Spinal cord (tissue), 10 donors: ENCODE data around the gene MACROD2. TPM values are rescaled to one million over a fixed set of nuclear protein-coding genes. Genes with fewer than 3 reads are reported as not detected.

Experiments
- DNase-seq, 6 donors: peaks; one replicate each; pipeline versions ENCODE4 v3.0.0 to v3.0.0-alpha.2; 2013 to 2015; ENCODE audit warnings: low spot score in 6 of 6, low read depth in 4 of 6
- H3K27ac ChIP-seq: one replicate; pipeline ENCODE4 v1.5.1; 2013; ENCODE audit warnings: low read depth, low read length, control low read depth
- H3K27me3 ChIP-seq: one replicate; pipeline ENCODE4 v1.6.1; 2013; ENCODE audit warnings: low read length; ENCODE audit not compliant: control insufficient read depth, insufficient read depth
- H3K36me3 ChIP-seq: one replicate; pipeline ENCODE4 v1.6.1; 2013; ENCODE audit warnings: low read length; ENCODE audit not compliant: control insufficient read depth, insufficient read depth
- H3K4me1 ChIP-seq: one replicate; pipeline ENCODE4 v1.6.1; 2013; ENCODE audit warnings: low read length; ENCODE audit not compliant: control insufficient read depth, insufficient read depth
- H3K4me3 ChIP-seq: one replicate; pipeline ENCODE4 v1.5.1; 2013; ENCODE audit warnings: low read depth, low read length, control low read depth
- H3K9me3 ChIP-seq: one replicate; pipeline ENCODE4 v1.6.1; 2013; ENCODE audit warnings: low read length; ENCODE audit not compliant: control insufficient read depth, insufficient read depth
- WGBS: methylation state at CpG from one replicate; pipeline ENCODE4 v1.1.5; 2013; ENCODE audit warnings: missing lambda C conversion rate; ENCODE audit not compliant: insufficient coverage; 5-methylcytosine and 5-hydroxymethylcytosine counted together
- polyA plus RNA-seq, 2 donors: library from polyadenylated mRNA; unstranded; fragments of 120-200 nt; gene quantifications; one replicate each; pipeline ENCODE4 v1.2.1, GENCODE V29; 2013; ENCODE audit not compliant: insufficient read length in 2 of 2
- total RNA-seq, 2 donors: library from RNA; depleted of rRNA in 1 of 2; stranded (reverse); fragments of 120-200 nt in 1 of 2; fragments of >200 nt in 1 of 2; gene quantifications; one replicate each; pipeline versions ENCODE4 v1.2.3 to v1.2.4, GENCODE V29; 2013 to 2014
- donor health status: healthy.

Gene MACROD2
- total and polyA plus RNA-seq, 4 donors = 16.2 to 34.0 (median 23.6) TPM

DNA sequence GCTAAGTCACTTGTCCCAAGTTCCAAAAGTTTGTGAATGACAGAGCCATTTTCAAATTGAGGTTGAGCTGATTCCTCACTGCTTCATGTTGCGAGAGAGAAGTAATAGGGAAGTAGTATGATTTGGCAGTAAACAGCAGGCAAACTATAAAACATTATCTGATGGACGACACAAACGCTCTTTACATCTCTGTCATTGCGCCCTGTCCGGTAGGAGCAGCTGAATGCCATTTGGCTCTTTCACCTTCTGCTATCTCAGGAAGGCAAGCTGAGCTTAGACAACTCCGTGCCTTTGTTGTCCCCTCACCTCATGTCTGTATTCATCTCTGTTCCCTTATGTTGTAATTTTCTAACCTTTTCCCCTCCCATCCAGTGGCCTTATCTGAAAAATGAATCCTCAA is 782.8 kb downstream of the MACROD2 start:
- no peaks in the 10 kb centered on the region for H3K4me1 ChIP-seq
- H3K9me3 ChIP-seq = no peaks in the 10 kb centered on the region
- H3K27ac ChIP-seq = no peak overlapping the region
- no peak for DNase-seq
- H3K4me3 ChIP-seq = no peak overlapping the region
- no peaks in the 10 kb centered on the region for H3K36me3 ChIP-seq
- no peaks in the 10 kb centered on the region for H3K27me3 ChIP-seq
- 98% methylated on average over 6 of the region's 6 CpGs for WGBS

DNA sequence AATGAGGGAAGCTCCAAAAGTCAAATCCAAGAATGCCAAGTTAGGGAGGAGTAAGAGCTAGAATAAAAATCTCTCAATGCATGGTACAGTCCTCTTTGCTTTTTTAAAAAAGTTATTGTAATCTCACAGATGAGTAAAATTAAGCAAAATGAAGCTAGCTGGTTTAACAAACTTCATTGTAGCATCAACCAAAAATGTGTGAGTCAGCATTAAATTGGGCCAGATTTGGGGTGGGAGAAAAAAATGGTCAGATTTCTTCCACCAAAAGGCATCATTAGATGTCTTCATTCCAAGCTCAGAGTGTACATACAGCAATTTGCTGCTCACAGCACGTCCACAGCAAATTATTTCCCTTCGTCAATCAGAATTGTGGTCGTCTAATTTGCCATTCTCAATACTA is 783.6 kb downstream of the MACROD2 start:
- Histone ChIP-seq H3K4me1 (no peaks in the 10 kb centered on the region), H3K27me3 (no peaks in the 10 kb centered on the region), H3K36me3 (no peaks in the 10 kb centered on the region), H3K9me3 (no peaks in the 10 kb centered on the region), H3K27ac (no peak overlapping the region), H3K4me3 (no peak overlapping the region)
- WGBS = 85% methylated on average over 3 of the region's 3 CpGs
- no peak for DNase-seq

DNA sequence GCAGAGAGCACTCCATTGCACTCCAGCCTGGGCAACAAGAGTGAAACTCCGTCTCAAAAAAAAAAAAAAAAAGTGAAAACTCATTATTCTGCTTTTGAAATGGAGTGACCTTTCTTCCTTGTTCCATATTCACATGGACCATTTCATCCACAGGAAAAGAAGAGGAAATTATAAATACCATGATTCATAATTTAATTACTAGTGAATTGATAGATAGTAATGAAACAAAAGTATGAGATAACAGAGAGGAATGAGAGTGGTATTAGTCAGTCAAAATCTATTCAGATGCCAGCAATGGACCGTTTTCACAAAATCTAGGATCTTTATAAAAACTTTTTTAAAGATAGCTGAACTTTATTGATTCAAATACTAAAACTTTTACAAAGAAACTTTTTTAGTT is 785.2 kb downstream of the MACROD2 start:
- Histone ChIP-seq H3K4me3 (no peak overlapping the region), H3K27ac (no peak overlapping the region), H3K27me3 (no peaks in the 10 kb centered on the region), H3K4me1 (no peaks in the 10 kb centered on the region), H3K9me3 (no peaks in the 10 kb centered on the region), H3K36me3 (no peaks in the 10 kb centered on the region)
- no peak for DNase-seq
- no CpG with 5 or more reads among the region's 2 CpGs for whole genome bisulfite sequencing

DNA sequence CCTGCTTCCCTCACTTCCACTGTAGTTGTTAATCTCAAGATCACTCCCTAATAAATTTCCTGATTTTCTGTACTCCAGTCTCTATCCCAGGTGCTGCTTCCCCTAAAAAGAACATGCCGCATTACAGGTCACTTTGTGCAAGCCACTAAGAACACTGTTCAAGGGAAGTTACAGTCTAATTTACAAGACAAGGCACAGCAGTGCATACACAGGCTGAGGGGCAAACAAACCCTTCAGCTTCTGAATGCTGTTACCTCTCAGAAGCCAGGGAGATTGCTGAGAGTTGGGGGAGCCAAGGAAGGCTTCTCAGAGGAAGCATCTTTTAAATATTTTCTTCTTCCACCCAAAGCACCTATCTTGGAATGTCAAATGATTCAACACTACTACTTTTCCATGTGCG is 787.4 kb downstream of the MACROD2 start:
- Histone ChIP-seq H3K27ac (no peak overlapping the region), H3K4me3 (no peak overlapping the region), H3K9me3 (no peaks in the 10 kb centered on the region), H3K36me3 (no peaks in the 10 kb centered on the region), H3K27me3 (no peaks in the 10 kb centered on the region), H3K4me1 (no peaks in the 10 kb centered on the region)
- DNase-seq = no peak
- no CpG with 5 or more reads among the region's 2 CpGs for WGBS

DNA sequence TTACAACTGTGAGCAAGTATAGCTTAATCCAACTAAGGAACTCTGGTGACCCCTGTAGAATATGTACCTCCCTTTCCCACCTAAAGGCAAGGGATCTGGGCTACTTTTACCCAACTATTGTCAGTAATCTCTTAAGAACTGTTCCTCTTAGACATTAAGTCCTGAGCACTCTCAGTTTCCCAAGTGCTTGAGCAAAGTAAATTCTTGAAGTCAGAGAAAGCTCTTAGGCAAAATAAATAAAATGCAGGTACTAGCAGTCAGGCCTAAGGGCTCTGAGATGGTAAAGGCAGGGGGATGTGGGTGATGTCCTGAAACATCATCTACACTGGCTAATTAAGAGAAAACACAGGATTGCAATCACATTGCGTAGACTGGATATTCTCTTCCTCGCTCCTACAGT is 788.5 kb downstream of the MACROD2 start:
- no peaks in the 10 kb centered on the region for H3K9me3 ChIP-seq
- no peak for DNase-seq
- no peak overlapping the region for H3K4me3 ChIP-seq
- no peaks in the 10 kb centered on the region for H3K27me3 ChIP-seq
- no peaks in the 10 kb centered on the region for H3K36me3 ChIP-seq
- WGBS = 75% methylated on average over 2 of the region's 2 CpGs
- no peaks in the 10 kb centered on the region for H3K4me1 ChIP-seq
- no peak overlapping the region for H3K27ac ChIP-seq

DNA sequence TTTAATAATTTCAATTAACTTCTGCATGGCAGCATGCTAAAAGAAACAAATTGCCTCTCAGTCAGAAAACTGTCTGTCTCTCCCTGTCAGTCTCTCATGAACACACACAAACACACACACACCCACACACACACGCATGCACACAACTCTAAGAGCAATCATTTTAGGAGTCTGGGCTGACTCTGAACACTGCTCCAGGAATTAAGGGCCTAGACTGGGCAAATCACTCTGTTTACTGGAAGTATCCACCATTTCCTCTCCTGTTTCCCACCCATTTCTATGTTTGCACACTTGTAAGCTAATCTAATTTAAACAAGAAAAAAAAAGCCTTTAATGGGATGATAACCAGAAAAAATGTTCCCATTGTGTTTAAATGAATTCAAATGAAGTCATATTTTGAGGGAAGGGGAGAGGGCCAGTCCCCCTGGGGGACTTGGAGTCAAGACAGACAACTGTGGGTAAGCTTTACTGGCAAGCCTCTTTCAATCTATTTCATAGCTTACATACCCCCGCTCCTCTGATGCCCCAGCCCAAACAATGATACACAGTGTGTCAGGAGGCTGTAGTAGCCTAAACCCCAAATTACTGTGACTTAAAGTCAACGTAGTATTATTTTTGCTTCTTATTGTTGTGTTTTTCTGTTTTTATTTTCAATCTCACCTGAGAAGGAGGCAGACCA is 789.9 kb downstream of the MACROD2 start:
- H3K36me3 ChIP-seq = no peaks in the 10 kb centered on the region
- no peaks in the 10 kb centered on the region for H3K4me1 ChIP-seq
- H3K27me3 ChIP-seq = no peaks in the 10 kb centered on the region
- DNase-seq = peak in 1 of 6 donors; percentile 35
- no peak overlapping the region for H3K4me3 ChIP-seq
- H3K27ac ChIP-seq = no peak overlapping the region
- WGBS = 83% methylated on average over 1 of the region's 3 CpGs
- no peaks in the 10 kb centered on the region for H3K9me3 ChIP-seq

DNA sequence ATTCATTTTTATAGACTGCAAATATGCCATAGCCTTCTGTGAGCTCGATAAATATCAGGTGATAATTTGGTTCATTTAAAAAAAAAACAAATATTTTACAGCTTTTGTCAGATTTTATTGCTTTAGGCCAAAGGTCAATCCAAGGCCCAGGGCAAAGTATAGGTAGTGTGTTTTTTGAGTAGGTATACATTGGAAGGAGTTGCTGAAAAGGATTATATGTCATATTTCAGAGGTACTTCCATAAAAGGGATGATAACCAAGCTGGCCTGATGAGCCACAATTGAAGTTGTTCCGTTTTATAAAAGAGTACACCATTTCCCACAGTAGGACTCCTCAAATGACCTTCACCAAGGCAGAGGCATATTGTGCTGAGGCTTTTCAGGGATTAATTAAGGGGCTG is 794.9 kb downstream of the MACROD2 start:
- H3K36me3 ChIP-seq = no peaks in the 10 kb centered on the region
- H3K9me3 ChIP-seq = no peaks in the 10 kb centered on the region
- H3K4me3 ChIP-seq = no peak overlapping the region
- DNase-seq = no peak
- no peaks in the 10 kb centered on the region for H3K4me1 ChIP-seq
- no peak overlapping the region for H3K27ac ChIP-seq
- no peaks in the 10 kb centered on the region for H3K27me3 ChIP-seq
- WGBS = no CpG with 5 or more reads among the region's 2 CpGs

DNA sequence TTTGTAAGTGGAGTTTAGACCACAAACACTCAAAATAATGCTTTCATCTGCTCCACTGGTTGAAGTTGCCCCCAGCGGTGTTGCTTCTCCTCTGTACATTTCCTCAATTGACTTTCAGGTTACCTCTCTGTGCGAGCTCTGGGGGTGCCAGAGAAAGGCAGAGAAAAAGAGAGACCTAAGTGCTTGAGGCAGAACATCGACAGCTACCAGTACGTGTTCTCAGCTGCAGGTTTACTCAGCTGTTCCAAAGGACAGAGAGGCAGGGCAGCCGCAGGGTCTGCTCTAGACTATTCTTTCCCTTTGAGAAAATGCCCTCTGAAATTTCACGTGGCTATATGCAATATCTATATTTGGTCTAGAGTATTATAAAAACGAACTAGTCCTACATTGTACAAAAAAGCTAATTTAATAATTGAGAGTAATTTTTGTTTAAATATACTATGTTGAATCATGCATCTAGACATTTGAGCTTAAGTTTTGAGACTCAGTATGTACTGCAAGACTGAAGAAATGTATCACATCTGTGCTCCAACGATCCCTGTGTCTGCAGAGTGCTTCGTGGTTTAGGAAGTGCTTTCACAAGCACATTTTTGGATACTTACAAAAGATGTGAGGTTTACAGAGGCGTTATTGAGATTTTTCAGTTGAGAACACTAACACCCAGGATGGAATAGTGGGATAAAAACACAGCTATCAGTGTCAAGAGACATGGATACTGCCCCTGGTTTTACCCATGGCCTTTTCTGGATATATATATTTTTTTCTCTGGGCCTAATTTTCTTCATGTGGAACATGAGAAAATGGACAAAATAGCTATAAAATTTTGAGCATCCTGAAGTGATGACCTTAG is 795.7 kb downstream of the MACROD2 start:
- no peaks in the 10 kb centered on the region for H3K36me3 ChIP-seq
- WGBS = 70% methylated on average over 7 of the region's 10 CpGs
- H3K9me3 ChIP-seq = no peaks in the 10 kb centered on the region
- H3K27ac ChIP-seq = no peak overlapping the region
- H3K27me3 ChIP-seq = no peaks in the 10 kb centered on the region
- DNase-seq = peak in 1 of 6 donors; percentile 11
- H3K4me1 ChIP-seq = no peaks in the 10 kb centered on the region
- H3K4me3 ChIP-seq = no peak overlapping the region

DNA sequence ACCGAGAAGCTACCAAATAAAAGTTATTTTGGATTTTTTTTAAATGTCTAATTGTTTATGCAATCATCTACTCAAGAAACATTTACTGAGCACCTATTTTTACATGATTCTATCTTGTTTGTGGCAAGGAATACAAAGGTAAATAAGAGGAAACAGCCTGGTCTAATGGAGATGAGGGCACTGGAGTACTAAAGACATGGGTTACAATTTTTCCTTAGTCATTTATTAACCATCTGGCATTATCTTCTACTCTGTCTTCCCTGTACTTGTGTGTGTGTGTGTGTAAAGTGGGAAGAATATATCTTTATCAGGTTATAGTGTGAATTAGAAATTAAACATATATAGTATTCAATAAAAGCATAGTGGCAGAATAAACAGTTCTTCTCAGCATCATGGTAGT is 797.6 kb downstream of the MACROD2 start:
- Histone ChIP-seq H3K4me1 (no peaks in the 10 kb centered on the region), H3K27me3 (no peaks in the 10 kb centered on the region), H3K27ac (no peak overlapping the region), H3K9me3 (no peaks in the 10 kb centered on the region), H3K4me3 (no peak overlapping the region), H3K36me3 (no peaks in the 10 kb centered on the region)
- no CpG with 5 or more reads among the region's 1 CpG for WGBS
- no peak for DNase-seq
